Parathyroid adenoma (tissue), 2 donors: Measurements from ENCODE around the gene SURF6.
A peak's percentile ranks its signal among the peaks of the same experiment; 100 is the strongest.

Experiments
- H2AFZ ChIP-seq: fragments of 300-600 bp; sonication (generic); one replicate; pipeline ENCODE4 v1.7.0; 2017; ENCODE audit warnings: antibody characterized with exemption, mild to moderate bottlenecking
- H3K27ac ChIP-seq: fragments of 300-600 bp; sonication (generic); one replicate; pipeline ENCODE4 v1.7.0; 2017
- H3K27me3 ChIP-seq: fragments of 300-600 bp; sonication (generic); one replicate; pipeline ENCODE4 v1.7.0; 2017; ENCODE audit warnings: low read length; ENCODE audit not compliant: control insufficient read depth, insufficient read depth
- H3K36me3 ChIP-seq: fragments of 300-600 bp; sonication (generic); one replicate; pipeline ENCODE4 v1.7.0; 2017; ENCODE audit warnings: low read length; ENCODE audit not compliant: control insufficient read depth, insufficient read depth
- H3K4me1 ChIP-seq: fragments of 300-600 bp; sonication (generic); one replicate; pipeline ENCODE4 v1.7.0; 2017; ENCODE audit warnings: control low read depth
- H3K4me2 ChIP-seq: fragments of 300-600 bp; sonication (generic); one replicate; pipeline ENCODE4 v1.7.0; 2017; ENCODE audit warnings: low read length
- H3K4me3 ChIP-seq: fragments of 300-600 bp; sonication (generic); one replicate; pipeline ENCODE4 v1.7.0; 2017; ENCODE audit warnings: low read depth, low read length
- H3K79me2 ChIP-seq: fragments of 300-600 bp; sonication (generic); one replicate; pipeline ENCODE4 v1.7.0; 2017; ENCODE audit warnings: control low read depth
- H3K9ac ChIP-seq: fragments of 300-600 bp; sonication (generic); one replicate; pipeline ENCODE4 v1.7.0; 2017; ENCODE audit warnings: mild to moderate bottlenecking
- H3K9me3 ChIP-seq: fragments of 300-600 bp; sonication (generic); one replicate; pipeline ENCODE4 v1.7.0; 2017; ENCODE audit warnings: low read length; ENCODE audit not compliant: control insufficient read depth
- TF ChIP-seq, protein P1 (sequence below): fragments of 300-600 bp; sonication (generic); IDR thresholded peaks from one replicate; pipeline ENCODE4 v1.7.0; 2017; ENCODE audit warnings: antibody characterized with exemption, mild to moderate bottlenecking
- donor health status: primary hyperparathyroidism.

Gene SURF6

DNA sequence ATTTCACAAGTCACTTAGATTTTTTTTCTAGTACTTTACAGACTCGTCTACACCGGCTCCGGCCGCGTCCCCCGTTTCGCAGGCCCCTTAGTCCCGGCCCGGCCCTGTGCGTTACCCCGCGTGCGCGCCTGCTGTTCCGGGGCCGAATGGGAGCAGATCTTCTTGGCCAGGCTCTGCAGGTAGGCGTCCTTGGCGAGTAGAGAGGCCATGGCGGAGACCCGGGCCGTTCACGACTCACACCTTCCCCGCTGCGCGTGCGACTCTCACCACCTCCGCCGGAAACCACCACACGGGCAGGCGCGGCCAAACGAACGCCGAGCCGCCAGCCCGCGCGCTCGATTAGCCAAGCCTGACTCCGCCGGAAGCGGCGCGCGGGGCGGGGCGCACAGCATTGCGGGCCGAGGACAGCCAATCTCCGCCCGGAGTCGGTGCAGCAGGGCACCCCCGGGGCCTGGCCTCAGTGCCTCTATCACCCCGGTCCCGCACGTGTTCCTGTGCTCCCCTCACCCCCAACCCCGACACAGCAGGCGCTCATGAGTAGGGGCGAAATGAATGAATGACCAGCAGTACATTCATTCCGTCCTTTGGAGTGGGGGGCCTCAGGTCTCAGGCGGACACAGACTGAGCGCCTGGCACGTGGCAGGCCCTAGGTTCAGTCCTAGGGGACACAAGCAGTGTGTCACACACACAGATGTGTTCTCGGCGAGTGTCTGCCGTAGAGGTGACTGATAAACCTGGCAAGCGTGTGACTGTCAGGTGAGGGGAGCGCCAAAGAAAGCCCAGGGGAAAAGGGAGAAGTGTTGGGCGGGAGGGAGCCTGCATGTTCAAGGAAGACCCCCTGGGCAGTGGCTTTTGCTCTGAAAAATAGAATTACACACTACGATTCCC is at the start of gene SURF6:
SURF6 (minus strand) TSS at position 265 of the 888 bp plus-strand sequence; CDS start at position 209, 56 bp downstream.
- Histone ChIP-seq H3K9me3 (no peaks in the 10 kb centered on the region), H3K9ac (peak within 1 kb of the TSS; percentile 46), H3K4me2 (peak within 1 kb of the TSS; percentile 98), H3K4me3 (peak within 1 kb of the TSS; percentile 96), H3K79me2 (no peaks in the 10 kb centered on the region), H3K4me1 (peaks cover 7% of the 10 kb centered on the region), H3K27me3 (no peaks in the 10 kb centered on the region), H3K36me3 (no peaks in the 10 kb centered on the region), H3K27ac (peak within 1 kb of the TSS; percentile 61), H2AFZ (peak within 1 kb of the TSS; percentile 71)
- TF ChIP-seq, protein P1, sequence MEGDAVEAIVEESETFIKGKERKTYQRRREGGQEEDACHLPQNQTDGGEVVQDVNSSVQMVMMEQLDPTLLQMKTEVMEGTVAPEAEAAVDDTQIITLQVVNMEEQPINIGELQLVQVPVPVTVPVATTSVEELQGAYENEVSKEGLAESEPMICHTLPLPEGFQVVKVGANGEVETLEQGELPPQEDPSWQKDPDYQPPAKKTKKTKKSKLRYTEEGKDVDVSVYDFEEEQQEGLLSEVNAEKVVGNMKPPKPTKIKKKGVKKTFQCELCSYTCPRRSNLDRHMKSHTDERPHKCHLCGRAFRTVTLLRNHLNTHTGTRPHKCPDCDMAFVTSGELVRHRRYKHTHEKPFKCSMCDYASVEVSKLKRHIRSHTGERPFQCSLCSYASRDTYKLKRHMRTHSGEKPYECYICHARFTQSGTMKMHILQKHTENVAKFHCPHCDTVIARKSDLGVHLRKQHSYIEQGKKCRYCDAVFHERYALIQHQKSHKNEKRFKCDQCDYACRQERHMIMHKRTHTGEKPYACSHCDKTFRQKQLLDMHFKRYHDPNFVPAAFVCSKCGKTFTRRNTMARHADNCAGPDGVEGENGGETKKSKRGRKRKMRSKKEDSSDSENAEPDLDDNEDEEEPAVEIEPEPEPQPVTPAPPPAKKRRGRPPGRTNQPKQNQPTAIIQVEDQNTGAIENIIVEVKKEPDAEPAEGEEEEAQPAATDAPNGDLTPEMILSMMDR, result no peak

DNA sequence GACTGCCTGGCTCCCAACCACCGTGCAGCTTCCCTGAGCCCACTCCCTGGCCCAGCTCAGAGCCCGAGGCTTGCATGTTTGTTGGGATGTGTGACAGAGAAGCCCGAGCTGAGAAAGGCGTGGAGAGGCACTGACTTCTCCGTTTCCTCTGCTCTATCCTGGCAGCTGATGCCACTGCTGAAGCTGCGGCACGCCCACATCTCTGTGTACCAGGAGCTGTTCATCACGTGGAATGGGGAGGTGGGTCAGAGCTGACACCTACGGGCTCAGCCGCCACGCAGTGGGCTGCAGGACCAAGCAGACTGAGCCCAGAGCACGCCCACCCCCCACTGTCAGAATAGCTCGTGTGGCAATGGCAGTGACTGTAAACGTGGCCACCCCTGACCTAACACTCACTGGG is 49.5 kb upstream of the SURF6 start:
- no peak overlapping the region for H3K4me3 ChIP-seq
- no peak overlapping the region for H3K4me2 ChIP-seq
- H3K27me3 ChIP-seq, result no peaks in the 10 kb centered on the region
- no peak overlapping the region for H2AFZ ChIP-seq
- no peaks in the 10 kb centered on the region for H3K79me2 ChIP-seq
- no peaks in the 10 kb centered on the region for H3K9me3 ChIP-seq
- H3K27ac ChIP-seq, result no peak overlapping the region
- TF ChIP-seq, protein P1, result no peak
- no peaks in the 10 kb centered on the region for H3K36me3 ChIP-seq
- no peak overlapping the region for H3K9ac ChIP-seq
- no peaks in the 10 kb centered on the region for H3K4me1 ChIP-seq

DNA sequence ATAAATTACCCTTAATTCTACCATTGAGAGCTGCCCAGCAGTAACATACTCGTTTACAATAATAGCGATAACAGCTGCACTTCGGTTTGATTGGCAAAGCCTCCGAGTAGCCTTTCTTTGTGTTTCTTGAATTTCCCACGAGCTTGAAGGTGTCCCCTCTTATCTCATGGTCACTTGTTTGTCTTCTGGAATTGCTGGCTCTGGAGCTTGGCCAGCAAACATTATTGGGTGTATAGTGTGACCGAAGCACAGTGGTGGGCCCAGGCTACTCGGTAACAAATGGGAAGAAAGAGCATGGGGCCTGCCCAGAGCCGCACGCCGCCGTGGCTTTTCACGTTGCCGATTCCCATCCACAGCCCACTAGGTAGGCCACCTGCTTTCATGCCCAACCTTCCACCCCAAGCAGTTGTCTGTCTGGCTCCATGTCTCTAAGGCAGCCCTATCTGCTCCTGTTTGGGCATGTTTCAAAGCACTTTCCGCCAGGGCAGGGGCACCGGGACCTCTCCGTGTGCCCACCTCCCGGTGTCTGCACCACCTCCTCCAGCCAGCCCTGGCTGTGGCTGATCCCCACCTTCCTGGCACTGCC is 48.8 kb upstream of the SURF6 start:
- H3K36me3 ChIP-seq, result no peaks in the 10 kb centered on the region
- no peak overlapping the region for H3K27ac ChIP-seq

DNA sequence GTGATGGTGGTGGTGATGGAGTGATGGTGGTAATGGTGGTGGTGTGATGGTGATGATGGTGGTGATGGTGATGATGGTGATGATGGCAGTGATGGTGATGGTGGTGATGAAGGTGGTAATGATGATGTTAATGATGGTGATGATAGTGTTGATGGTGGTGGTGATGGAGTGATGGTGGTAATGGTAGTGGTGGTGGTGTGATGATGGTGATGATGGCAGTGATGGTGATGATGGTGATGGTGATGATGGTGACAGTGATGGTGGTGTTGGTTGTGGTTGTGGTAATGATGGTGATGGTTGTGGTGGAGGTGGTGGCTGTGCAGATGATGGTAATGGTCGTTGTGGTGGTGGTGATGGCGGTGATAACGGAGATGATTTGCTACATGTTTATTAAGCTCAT is 47.5 kb upstream of the SURF6 start:
- TF ChIP-seq, protein P1, result no peak
- no peak overlapping the region for H3K9ac ChIP-seq

More for the DNA sequence above, 48.8 kb upstream of the SURF6 start:
- no peaks in the 10 kb centered on the region for H3K9me3 ChIP-seq
- H3K4me3 ChIP-seq, result no peak overlapping the region
- H3K27me3 ChIP-seq, result no peaks in the 10 kb centered on the region
- H3K4me2 ChIP-seq, result no peak overlapping the region
- no peak overlapping the region for H2AFZ ChIP-seq
- TF ChIP-seq, protein P1, result no peak
- no peak overlapping the region for H3K9ac ChIP-seq
- H3K4me1 ChIP-seq, result no peaks in the 10 kb centered on the region
- H3K79me2 ChIP-seq, result no peaks in the 10 kb centered on the region

More for the DNA sequence above, 47.5 kb upstream of the SURF6 start:
- Histone ChIP-seq H3K36me3 (no peaks in the 10 kb centered on the region), H3K9me3 (no peaks in the 10 kb centered on the region), H3K27me3 (no peaks in the 10 kb centered on the region), H3K4me2 (no peak overlapping the region), H3K79me2 (no peaks in the 10 kb centered on the region), H3K4me3 (no peak overlapping the region), H3K27ac (no peak overlapping the region), H2AFZ (no peak overlapping the region), H3K4me1 (no peaks in the 10 kb centered on the region)
